SU-DHL-6 (cell line): ENCODE data around the gene KLHL30.

Experiments
- H2AFZ ChIP-seq: fragments of 200-600 bp; sonication (generic); 2 replicates; pipeline ENCODE4 v1.6.1; 2014; ENCODE audit warnings: low read depth, mild to moderate bottlenecking, moderate library complexity, mixed read lengths, antibody characterized with exemption, low read length; ENCODE audit not compliant: severe bottlenecking
- H3F3A ChIP-seq: fragments of 200-600 bp; shearing (Covaris generic); 2 replicates; pipeline ENCODE4 v1.6.0; 2016; ENCODE audit warnings: antibody characterized with exemption, mild to moderate bottlenecking; ENCODE audit not compliant: insufficient read depth
- H3K27ac ChIP-seq: fragments of 200-600 bp; sonication (generic); 2 replicates; pipeline ENCODE4 v1.5.1; 2016; ENCODE audit warnings: low read depth, mild to moderate bottlenecking, low read length, moderate library complexity, mixed read lengths
- H3K27me3 ChIP-seq: fragments of 200-600 bp; sonication (generic), shearing (Covaris generic); 2 replicates; pipeline ENCODE4 v1.6.0; 2014; ENCODE audit warnings: mild to moderate bottlenecking, low read length
- H3K36me3 ChIP-seq: fragments of 200-600 bp; sonication (generic); 2 replicates; pipeline ENCODE4 v1.6.1; 2014; ENCODE audit warnings: mild to moderate bottlenecking, low read length, mixed read lengths
- H3K4me2 ChIP-seq: fragments of 300-600, 200-600 bp; shearing (Covaris generic), sonication (generic); 2 replicates; pipeline ENCODE4 v1.6.0; 2014; ENCODE audit warnings: low read length, low read depth, mild to moderate bottlenecking; ENCODE audit not compliant: poor library complexity, severe bottlenecking
- H3K4me3 ChIP-seq: fragments of 200-600 bp; sonication (generic); 2 replicates; pipeline ENCODE4 v1.5.1; 2014; ENCODE audit warnings: antibody characterized with exemption, low read length, mild to moderate bottlenecking, mixed read lengths; ENCODE audit not compliant: insufficient read depth, poor library complexity, severe bottlenecking
- H3K79me2 ChIP-seq: fragments of 200-600 bp; sonication (generic); 2 replicates; pipeline ENCODE4 v1.6.1; 2014; ENCODE audit warnings: mild to moderate bottlenecking, low read length, moderate library complexity; ENCODE audit not compliant: insufficient read depth
- H3K9ac ChIP-seq: fragments of 200-600 bp; sonication (generic); 2 replicates; pipeline ENCODE4 v1.7.0; 2014; ENCODE audit warnings: mild to moderate bottlenecking, low read length
- H3K9me2 ChIP-seq: fragments of 200-600 bp; sonication (generic); replicated peaks from 2 replicates; pipeline ENCODE4 v1.6.1; 2014; ENCODE audit warnings: low read length; ENCODE audit not compliant: insufficient read depth
- H3K9me3 ChIP-seq: fragments of 200-600 bp; sonication (generic); 2 replicates; pipeline ENCODE4 v1.6.1; 2014; ENCODE audit warnings: low read length, mixed read lengths; ENCODE audit not compliant: insufficient read depth
- H4K20me1 ChIP-seq: fragments of 200-600 bp; sonication (generic); 2 replicates; pipeline ENCODE4 v1.6.1; 2014; ENCODE audit warnings: low read depth, mild to moderate bottlenecking, antibody characterized with exemption, low read length, moderate library complexity, mixed read lengths
- CTCF ChIP-seq: fragments of 200-600 bp; sonication (generic); IDR thresholded peaks from one replicate; pipeline ENCODE4 v1.5.1; 2017; ENCODE audit warnings: antibody characterized with exemption, mild to moderate bottlenecking, low read length, moderate library complexity; ENCODE audit not compliant: insufficient read depth, poor library complexity, severe bottlenecking
- EZH2phosphoT487 ChIP-seq: fragments of 200-600 bp; sonication (generic), shearing (Covaris generic); conservative IDR thresholded peaks from 2 replicates; pipeline ENCODE4 v1.6.1; 2018; ENCODE audit warnings: mild to moderate bottlenecking, antibody characterized with exemption, low read length, moderate library complexity, mixed read lengths

The KLHL30 gene

DNA sequence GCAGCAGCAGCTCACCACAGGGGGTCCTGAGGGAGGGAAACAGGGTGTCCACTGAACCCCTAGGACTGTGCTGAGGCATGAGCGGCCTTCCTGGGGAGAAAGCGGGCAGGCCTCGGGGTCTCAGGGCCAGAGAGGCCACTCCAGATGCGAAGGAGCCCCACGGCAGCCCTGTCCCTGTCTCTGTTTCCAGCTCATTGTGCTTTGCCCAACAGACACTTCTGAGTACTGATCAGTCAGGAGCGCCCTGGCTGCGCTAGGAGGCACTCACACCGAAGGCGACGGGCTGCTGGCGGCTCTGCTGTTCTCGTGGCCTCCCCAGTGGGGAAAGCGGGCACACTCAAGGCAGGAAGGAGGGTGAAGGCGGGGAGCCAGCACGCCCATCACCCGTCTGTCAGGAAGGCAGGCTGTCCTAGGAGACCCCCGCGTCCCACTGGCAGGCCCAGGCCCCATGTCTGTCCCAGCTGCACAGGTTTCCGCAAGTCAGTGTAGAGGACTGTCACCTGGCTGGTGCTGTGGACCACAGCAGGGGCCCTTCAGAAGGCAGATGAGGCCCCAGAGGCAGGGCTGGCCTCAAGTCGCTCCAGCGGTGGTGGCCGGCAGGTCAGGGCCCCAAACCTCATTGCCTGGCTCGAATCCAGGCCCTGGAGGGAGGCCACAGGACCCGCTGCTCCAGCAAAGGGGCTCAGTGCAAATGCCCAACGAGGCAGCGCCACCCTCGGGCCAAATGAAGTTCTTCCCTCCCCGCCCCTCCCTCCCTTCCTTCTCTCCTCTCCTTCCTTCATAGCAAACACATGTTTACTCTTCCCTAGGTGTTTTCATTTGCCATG is 31.6 kb upstream of the KLHL30 start:
- Histone ChIP-seq H3K9ac (peak overlapping the region; percentile 51), H3K27me3 (no peaks in the 10 kb centered on the region), H3K4me2 (peak overlapping the region; percentile 69), H3F3A (peaks cover 24% of the 10 kb centered on the region), H3K27ac (peak overlapping the region; percentile 92), H3K9me3 (no peaks in the 10 kb centered on the region), H3K79me2 (no peaks in the 10 kb centered on the region), H3K36me3 (0 out of 2 replicates have a peak, but pooled peaks cover 6% of the 10 kb centered on the region), H2AFZ (peak overlapping the region; percentile 52), H4K20me1 (no peaks in the 10 kb centered on the region), H3K9me2 (no peaks in the 10 kb centered on the region), H3K4me3 (peak overlapping the region; percentile 45)
- TF ChIP-seq EZH2phosphoT487 (no peak), CTCF (peak; percentile 41)

- TF ChIP-seq CTCF: no peak
- no peak for TF ChIP-seq EZH2phosphoT487
- Histone ChIP-seq H4K20me1 (no peaks in the 10 kb centered on the region), H2AFZ (peak overlapping the region; percentile 52), H3K9me2 (no peaks in the 10 kb centered on the region), H3K27ac (peak overlapping the region; percentile 92), H3F3A (peaks cover 29% of the 10 kb centered on the region), H3K9ac (peak overlapping the region; percentile 51), H3K4me2 (peak overlapping the region; percentile 69), H3K9me3 (no peaks in the 10 kb centered on the region), H3K4me3 (peak overlapping the region; percentile 45), H3K79me2 (peaks cover 3% of the 10 kb centered on the region; the same call in 1 of the 2 replicates), H3K36me3 (peaks cover 13% of the 10 kb centered on the region; the same call in 1 of the 2 replicates), H3K27me3 (no peaks in the 10 kb centered on the region)
Measured at GRCh38 chr2:238107525-238108422, 30.7 kb upstream of the KLHL30 start.

GRCh38 chr2:238108423-238109183 is 29.9 kb upstream of the KLHL30 start:
- peak overlapping the region; percentile 52 for H2AFZ ChIP-seq
- H3F3A ChIP-seq: peaks cover 29% of the 10 kb centered on the region
- peak overlapping the region; percentile 45 for H3K4me3 ChIP-seq
- H3K79me2 ChIP-seq: peaks cover 4% of the 10 kb centered on the region; the same call in 1 of the 2 replicates
- TF ChIP-seq CTCF: no peak
- TF ChIP-seq EZH2phosphoT487: no peak
- H3K9me2 ChIP-seq: no peaks in the 10 kb centered on the region
- H3K9ac ChIP-seq: peak overlapping the region; percentile 51
- H3K9me3 ChIP-seq: no peaks in the 10 kb centered on the region
- H3K27ac ChIP-seq: peak overlapping the region; percentile 92
- no peaks in the 10 kb centered on the region for H4K20me1 ChIP-seq
- peak overlapping the region; percentile 69 for H3K4me2 ChIP-seq
- peaks cover 13% of the 10 kb centered on the region; the same call in 1 of the 2 replicates for H3K36me3 ChIP-seq
- H3K27me3 ChIP-seq: no peaks in the 10 kb centered on the region
